Osteoblast (primary cell): ENCODE results near the gene EMILIN2. TPM values are rescaled to one million over a fixed set of nuclear protein-coding genes. Genes with fewer than 3 reads are reported as not detected.

Source experiments
- DNase-seq: peaks from one replicate; pipeline ENCODE4 v3.0.0; 2011; ENCODE audit warnings: low spot score, mixed read lengths; ENCODE audit not compliant: insufficient read length; ENCODE audit errors: missing footprints
- H2AFZ ChIP-seq: 2 replicates; pipeline ENCODE4 v1.6.0; 2011; ENCODE audit warnings: mild to moderate bottlenecking, low read length
- H3K27ac ChIP-seq: 2 replicates; pipeline ENCODE4 v1.5.1; 2011; ENCODE audit warnings: mild to moderate bottlenecking, low read depth, low read length, moderate library complexity
- H3K27me3 ChIP-seq: 2 replicates; pipeline ENCODE4 v1.6.0; 2012; ENCODE audit warnings: mild to moderate bottlenecking, control low read depth, inconsistent platforms, low read length, moderate library complexity; ENCODE audit not compliant: insufficient read depth
- H3K36me3 ChIP-seq: 2 replicates; pipeline ENCODE4 v1.5.1; 2011; ENCODE audit warnings: mild to moderate bottlenecking, low read length, control low read depth, moderate library complexity; ENCODE audit not compliant: insufficient read depth
- H3K4me1 ChIP-seq: 2 replicates; pipeline ENCODE4 v1.5.1; 2011; ENCODE audit warnings: mild to moderate bottlenecking, low read length, control low read depth, moderate library complexity; ENCODE audit not compliant: insufficient read depth
- H3K4me2 ChIP-seq: 2 replicates; pipeline ENCODE4 v1.6.0; 2011; ENCODE audit warnings: mild to moderate bottlenecking, low read length; ENCODE audit not compliant: insufficient read depth
- H3K4me3 ChIP-seq: fragments of 200-600 bp; sonication (generic); 3 replicates; pipeline ENCODE4 v1.5.1; 2012; ENCODE audit warnings: mild to moderate bottlenecking, low read length, inconsistent platforms; ENCODE audit not compliant: insufficient read depth
- H3K79me2 ChIP-seq: 2 replicates; pipeline ENCODE4 v1.6.0; 2012; ENCODE audit warnings: mild to moderate bottlenecking, low read length, control low read depth, inconsistent platforms; ENCODE audit not compliant: insufficient read depth
- H3K9me3 ChIP-seq: 2 replicates; pipeline ENCODE4 v1.5.1; 2011; ENCODE audit warnings: low read depth, low read length, control low read depth
- H4K20me1 ChIP-seq: 2 replicates; pipeline ENCODE4 v1.6.0; 2012; ENCODE audit warnings: mild to moderate bottlenecking, low read length, control low read depth; ENCODE audit not compliant: insufficient read depth
- total RNA-seq: library from RNA; depleted of rRNA; stranded (reverse); fragments of >200 nt; gene quantifications from 2 replicates; pipeline ENCODE4 v1.2.3, GENCODE V29; 2012
- TF ChIP-seq, protein P1 (sequence below): IDR thresholded peaks from 2 replicates; pipeline ENCODE4 v1.5.1; 2011; ENCODE audit warnings: mild to moderate bottlenecking, low read depth, low read length, moderate library complexity; ENCODE audit errors: extremely low read depth

The EMILIN2 gene
- total RNA-seq, 1 donor = 4.3 TPM

DNA sequence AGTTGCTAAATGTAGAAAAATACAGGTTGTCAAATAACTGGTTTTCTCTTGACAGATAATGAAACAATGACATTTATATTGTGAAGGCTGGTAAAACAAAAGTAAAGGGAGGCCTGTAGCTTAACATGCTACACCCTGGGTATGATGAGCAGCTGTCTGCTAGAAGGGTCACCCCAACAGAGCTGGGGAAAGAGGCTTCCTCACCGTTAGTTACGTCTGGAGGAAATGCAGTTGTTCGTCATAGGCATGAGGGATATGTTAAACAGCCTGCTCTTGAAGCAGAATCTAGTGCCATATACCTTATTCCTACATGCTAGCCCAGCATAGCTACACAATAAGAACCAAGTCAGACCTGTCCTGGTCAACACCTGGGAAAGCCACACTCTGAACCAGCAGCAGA lies 116.2 kb downstream of the EMILIN2 start:
- no peak overlapping the region for H3K4me2 ChIP-seq
- H4K20me1 ChIP-seq = peaks cover 15% of the 10 kb centered on the region
- peaks cover 80% of the 10 kb centered on the region for H3K79me2 ChIP-seq
- H3K27ac ChIP-seq = peak overlapping the region; percentile 13
- H3K36me3 ChIP-seq = no peaks in the 10 kb centered on the region
- H3K27me3 ChIP-seq = no peaks in the 10 kb centered on the region
- H3K9me3 ChIP-seq = no peaks in the 10 kb centered on the region
- no peak overlapping the region for H3K4me3 ChIP-seq
- no peak for DNase-seq
- TF ChIP-seq, protein P1, sequence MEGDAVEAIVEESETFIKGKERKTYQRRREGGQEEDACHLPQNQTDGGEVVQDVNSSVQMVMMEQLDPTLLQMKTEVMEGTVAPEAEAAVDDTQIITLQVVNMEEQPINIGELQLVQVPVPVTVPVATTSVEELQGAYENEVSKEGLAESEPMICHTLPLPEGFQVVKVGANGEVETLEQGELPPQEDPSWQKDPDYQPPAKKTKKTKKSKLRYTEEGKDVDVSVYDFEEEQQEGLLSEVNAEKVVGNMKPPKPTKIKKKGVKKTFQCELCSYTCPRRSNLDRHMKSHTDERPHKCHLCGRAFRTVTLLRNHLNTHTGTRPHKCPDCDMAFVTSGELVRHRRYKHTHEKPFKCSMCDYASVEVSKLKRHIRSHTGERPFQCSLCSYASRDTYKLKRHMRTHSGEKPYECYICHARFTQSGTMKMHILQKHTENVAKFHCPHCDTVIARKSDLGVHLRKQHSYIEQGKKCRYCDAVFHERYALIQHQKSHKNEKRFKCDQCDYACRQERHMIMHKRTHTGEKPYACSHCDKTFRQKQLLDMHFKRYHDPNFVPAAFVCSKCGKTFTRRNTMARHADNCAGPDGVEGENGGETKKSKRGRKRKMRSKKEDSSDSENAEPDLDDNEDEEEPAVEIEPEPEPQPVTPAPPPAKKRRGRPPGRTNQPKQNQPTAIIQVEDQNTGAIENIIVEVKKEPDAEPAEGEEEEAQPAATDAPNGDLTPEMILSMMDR = no peak
- peaks cover 33% of the 10 kb centered on the region for H3K4me1 ChIP-seq
- no peak overlapping the region for H2AFZ ChIP-seq

DNA sequence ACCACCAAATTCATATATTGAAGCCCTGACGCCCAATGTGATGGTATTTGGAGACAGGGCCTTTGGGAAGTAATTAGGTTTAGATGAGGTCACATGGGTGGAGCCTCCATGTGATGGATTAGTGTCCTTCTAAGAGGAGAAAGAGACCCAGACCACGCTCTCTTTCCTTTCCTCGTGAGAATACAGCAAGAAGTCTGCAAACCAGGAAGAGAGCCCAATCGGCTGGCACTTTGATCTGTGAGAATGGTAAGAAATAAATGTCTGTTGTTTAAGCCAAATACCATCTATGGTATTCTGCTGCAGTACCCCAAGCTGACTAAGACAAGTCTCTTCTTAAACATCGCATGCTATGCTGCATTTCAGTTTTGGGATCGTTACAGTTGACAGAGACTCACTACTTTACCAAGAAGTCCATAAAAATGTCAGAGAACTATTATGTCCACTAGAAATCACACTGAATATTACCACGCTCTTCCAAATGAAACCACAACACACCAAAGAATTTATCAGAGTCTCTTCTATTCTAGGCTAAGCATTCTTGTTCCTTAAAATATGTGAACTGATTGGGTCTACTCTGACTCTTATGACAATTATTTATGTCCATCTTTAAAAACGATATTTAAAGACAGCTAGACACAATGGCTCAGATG lies 117.7 kb downstream of the EMILIN2 start:
- Histone ChIP-seq H3K4me3 (no peak overlapping the region), H3K4me2 (no peak overlapping the region), H4K20me1 (peaks cover 21% of the 10 kb centered on the region), H3K36me3 (no peaks in the 10 kb centered on the region), H2AFZ (no peak overlapping the region), H3K27ac (no peak overlapping the region), H3K4me1 (peaks cover 20% of the 10 kb centered on the region), H3K9me3 (no peaks in the 10 kb centered on the region), H3K27me3 (no peaks in the 10 kb centered on the region), H3K79me2 (peaks cover 92% of the 10 kb centered on the region)
- TF ChIP-seq, protein P1 = no peak
- no peak for DNase-seq

Other genes with a start within 250 kb of the EMILIN2 start
- gene SMCHD1, start 191.3 kb upstream of the EMILIN2 start, total RNA-seq = 52.2 and 53.6 TPM in 2 replicates
- 47.7 and 48.1 TPM in 2 replicates for gene LPIN2, start 166.1 kb downstream of the EMILIN2 start, total RNA-seq